ENCODE data around the gene SOCS6.

DNA sequence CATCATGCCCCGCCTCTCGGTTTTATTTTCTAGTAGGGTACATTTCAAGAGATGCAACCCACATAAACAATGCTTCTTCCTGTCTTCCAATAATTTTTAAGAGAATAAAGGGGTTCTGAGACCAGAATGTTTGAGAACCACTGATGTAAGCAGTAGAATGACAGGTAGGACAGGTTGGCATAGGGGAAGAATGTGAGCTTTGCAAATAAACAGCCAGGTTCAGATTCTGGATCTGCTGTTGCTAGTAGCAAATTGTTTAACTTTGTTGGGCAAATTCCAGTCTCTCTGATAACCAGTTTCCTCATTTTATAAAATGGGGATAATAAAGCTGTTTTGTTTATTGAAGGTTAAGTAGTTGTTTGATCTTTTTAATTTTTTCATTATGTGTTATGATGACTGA, 32.8 kb downstream of the SOCS6 start:
- TF ChIP-seq EZH2 (IDR thresholded peaks at IDR 0.05; ENCODE audit: insufficient read depth, poor library complexity, severe bottlenecking): no peak
- no peak for TF ChIP-seq EZH2phosphoT487 (IDR thresholded peaks at IDR 0.05; ENCODE audit: insufficient read depth, low read depth)
